Sigmoid colon (tissue), 4 donors: ENCODE results near the gene CLC.

Experiments used
- EP300 ChIP-seq, 4 donors: sonication (generic); formaldehyde crosslinking; IDR thresholded peaks; one replicate each; pipeline ENCODE4 v1.6.1; 2017; ENCODE audit warnings: antibody characterized with exemption in 4 of 4
- POLR2A ChIP-seq, 2 donors: fragments of 450-650 bp; IDR thresholded peaks; one replicate each; pipeline ENCODE4 v1.6.1; 2016; ENCODE audit warnings: antibody characterized with exemption in 2 of 2, mild to moderate bottlenecking in 2 of 2, moderate library complexity in 2 of 2
- TF ChIP-seq, protein P1 (sequence below), 4 experiments: fragments of 450-650 bp in 3 of 4; fragments of 200-600 bp in 1 of 4; IDR thresholded peaks; one replicate each; pipeline ENCODE4 v1.5.1; 2016 to 2019; ENCODE audit warnings: antibody characterized with exemption in 4 of 4, mild to moderate bottlenecking in 3 of 4, moderate library complexity in 2 of 4

DNA sequence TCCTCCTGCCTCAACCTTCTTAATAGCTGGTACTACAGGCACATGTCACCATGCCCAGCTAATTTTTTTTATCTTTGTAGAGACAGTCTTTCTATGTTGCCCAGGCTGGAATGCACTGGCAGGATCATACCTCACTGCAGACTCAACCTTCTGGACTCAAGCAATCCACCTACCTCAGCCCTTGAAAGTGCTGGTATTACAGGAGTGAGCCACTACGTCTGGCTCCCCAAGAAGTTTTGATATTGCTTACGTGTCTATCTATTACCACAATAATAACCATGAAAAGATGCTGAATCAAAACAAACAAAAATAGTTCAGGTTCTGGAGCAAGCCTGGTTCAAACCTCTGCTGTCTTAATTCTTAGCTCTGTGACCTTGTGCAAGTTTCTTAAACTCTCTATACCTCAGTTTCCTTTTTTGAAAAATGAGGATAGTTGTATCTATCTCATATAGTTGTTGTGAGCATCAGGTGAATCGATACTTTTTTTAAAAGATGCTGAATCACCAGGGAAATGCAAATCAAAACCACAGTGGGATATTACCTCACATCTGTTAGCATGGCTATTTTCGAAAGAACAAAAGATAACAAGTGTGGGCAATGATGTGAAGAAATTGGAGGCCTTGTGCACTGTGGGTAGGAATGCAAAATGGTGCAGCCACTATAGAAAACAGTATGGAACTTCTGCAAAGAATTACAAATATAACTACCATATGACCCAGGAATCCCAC is 21.8 kb upstream of the CLC start:
- TF ChIP-seq EP300 (IDR thresholded peaks at IDR 0.05) (no peak), POLR2A (IDR thresholded peaks at IDR 0.05) (no peak)
- TF ChIP-seq, protein P1, sequence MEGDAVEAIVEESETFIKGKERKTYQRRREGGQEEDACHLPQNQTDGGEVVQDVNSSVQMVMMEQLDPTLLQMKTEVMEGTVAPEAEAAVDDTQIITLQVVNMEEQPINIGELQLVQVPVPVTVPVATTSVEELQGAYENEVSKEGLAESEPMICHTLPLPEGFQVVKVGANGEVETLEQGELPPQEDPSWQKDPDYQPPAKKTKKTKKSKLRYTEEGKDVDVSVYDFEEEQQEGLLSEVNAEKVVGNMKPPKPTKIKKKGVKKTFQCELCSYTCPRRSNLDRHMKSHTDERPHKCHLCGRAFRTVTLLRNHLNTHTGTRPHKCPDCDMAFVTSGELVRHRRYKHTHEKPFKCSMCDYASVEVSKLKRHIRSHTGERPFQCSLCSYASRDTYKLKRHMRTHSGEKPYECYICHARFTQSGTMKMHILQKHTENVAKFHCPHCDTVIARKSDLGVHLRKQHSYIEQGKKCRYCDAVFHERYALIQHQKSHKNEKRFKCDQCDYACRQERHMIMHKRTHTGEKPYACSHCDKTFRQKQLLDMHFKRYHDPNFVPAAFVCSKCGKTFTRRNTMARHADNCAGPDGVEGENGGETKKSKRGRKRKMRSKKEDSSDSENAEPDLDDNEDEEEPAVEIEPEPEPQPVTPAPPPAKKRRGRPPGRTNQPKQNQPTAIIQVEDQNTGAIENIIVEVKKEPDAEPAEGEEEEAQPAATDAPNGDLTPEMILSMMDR (IDR thresholded peaks at IDR 0.05) = no peak
